BE2C (cell line): ENCODE data around the gene MEF2C.

Source experiments
- DNase-seq: peaks from one replicate; pipeline ENCODE4 v3.0.0-alpha.2; 2020
- H3K27me3 ChIP-seq: fragments of 250-450 bp; sonication (Bioruptor Pico); 2 replicates; pipeline ENCODE4 v1.5.1; 2020; ENCODE audit warnings: mild to moderate bottlenecking
- H3K36me3 ChIP-seq: fragments of 250-450 bp; sonication (Bioruptor Pico); 2 replicates; pipeline ENCODE4 v1.5.1; 2020; ENCODE audit warnings: mild to moderate bottlenecking
- H3K4me1 ChIP-seq: fragments of 250-450 bp; sonication (Bioruptor Pico); 2 replicates; pipeline ENCODE4 v1.5.1; 2020
- H3K4me3 ChIP-seq: 2 replicates; pipeline ENCODE4 v1.5.1; 2011; ENCODE audit warnings: low read depth, low read length
- H3K9me3 ChIP-seq: fragments of 250-450 bp; sonication (Bioruptor Pico); 2 replicates; pipeline ENCODE4 v1.5.1; 2020
- TF ChIP-seq, protein P1 (sequence below): IDR thresholded peaks from 2 replicates; pipeline ENCODE4 v1.5.1; 2012; ENCODE audit warnings: mild to moderate bottlenecking, low read depth, low read length

Gene MEF2C

GRCh38 chr5:88682881-88683361, 200.1 kb downstream of the MEF2C start:
- no peaks in the 10 kb centered on the region for H3K4me1 ChIP-seq
- no peaks in the 10 kb centered on the region for H3K36me3 ChIP-seq
- no peak overlapping the region for H3K4me3 ChIP-seq
- H3K27me3 ChIP-seq, result peaks cover 97% of the 10 kb centered on the region
- TF ChIP-seq, protein P1, sequence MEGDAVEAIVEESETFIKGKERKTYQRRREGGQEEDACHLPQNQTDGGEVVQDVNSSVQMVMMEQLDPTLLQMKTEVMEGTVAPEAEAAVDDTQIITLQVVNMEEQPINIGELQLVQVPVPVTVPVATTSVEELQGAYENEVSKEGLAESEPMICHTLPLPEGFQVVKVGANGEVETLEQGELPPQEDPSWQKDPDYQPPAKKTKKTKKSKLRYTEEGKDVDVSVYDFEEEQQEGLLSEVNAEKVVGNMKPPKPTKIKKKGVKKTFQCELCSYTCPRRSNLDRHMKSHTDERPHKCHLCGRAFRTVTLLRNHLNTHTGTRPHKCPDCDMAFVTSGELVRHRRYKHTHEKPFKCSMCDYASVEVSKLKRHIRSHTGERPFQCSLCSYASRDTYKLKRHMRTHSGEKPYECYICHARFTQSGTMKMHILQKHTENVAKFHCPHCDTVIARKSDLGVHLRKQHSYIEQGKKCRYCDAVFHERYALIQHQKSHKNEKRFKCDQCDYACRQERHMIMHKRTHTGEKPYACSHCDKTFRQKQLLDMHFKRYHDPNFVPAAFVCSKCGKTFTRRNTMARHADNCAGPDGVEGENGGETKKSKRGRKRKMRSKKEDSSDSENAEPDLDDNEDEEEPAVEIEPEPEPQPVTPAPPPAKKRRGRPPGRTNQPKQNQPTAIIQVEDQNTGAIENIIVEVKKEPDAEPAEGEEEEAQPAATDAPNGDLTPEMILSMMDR, result no peak
- no peaks in the 10 kb centered on the region for H3K9me3 ChIP-seq
- no peak for DNase-seq

- Histone ChIP-seq H3K27me3 (peaks cover 97% of the 10 kb centered on the region), H3K4me3 (no peak overlapping the region), H3K9me3 (no peaks in the 10 kb centered on the region), H3K4me1 (no peaks in the 10 kb centered on the region), H3K36me3 (no peaks in the 10 kb centered on the region)
- TF ChIP-seq, protein P1, result no peak
- no peak for DNase-seq
Measured at GRCh38 chr5:88682131-88682530, 200.9 kb downstream of the MEF2C start.

DNA sequence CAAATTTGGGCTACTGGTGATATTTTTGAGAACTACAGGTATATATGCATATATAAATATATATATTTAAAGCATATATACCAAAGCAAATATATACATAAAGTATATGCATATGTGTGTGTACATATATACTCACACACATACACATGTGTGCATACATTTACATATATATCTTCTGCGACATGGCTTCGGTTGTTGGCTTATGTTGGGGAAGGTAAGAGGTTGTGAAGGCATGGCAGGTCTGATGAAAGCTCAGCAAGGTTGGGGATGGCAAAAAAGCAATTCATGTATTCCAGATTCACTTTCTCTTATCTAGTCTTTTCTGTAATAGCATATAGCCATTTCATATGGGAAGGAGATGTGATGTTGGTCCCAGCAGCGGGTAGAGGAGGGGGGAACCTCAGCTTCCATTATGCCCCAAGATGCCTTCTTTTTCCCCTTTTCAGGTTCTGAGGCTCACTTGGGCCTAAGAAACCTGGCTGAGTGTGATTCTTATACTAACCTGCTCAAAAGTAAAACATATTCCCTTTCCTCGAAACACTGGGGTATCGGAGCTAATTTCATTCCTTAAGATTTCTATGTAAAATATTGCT, 201.7 kb downstream of the MEF2C start:
- Histone ChIP-seq H3K9me3 (no peaks in the 10 kb centered on the region), H3K4me1 (no peaks in the 10 kb centered on the region), H3K27me3 (peaks cover 97% of the 10 kb centered on the region), H3K36me3 (no peaks in the 10 kb centered on the region), H3K4me3 (no peak overlapping the region)
- TF ChIP-seq, protein P1, result no peak
- DNase-seq, result no peak

GRCh38 chr5:88680253-88681132, 202.5 kb downstream of the MEF2C start:
- DNase-seq, result peak; percentile 80
- TF ChIP-seq, protein P1, result peak; percentile 82
- H3K27me3 ChIP-seq, result peaks cover 97% of the 10 kb centered on the region
- peak overlapping the region; percentile 37 for H3K4me3 ChIP-seq
- no peaks in the 10 kb centered on the region for H3K9me3 ChIP-seq
- H3K36me3 ChIP-seq, result no peaks in the 10 kb centered on the region
- no peaks in the 10 kb centered on the region for H3K4me1 ChIP-seq

GRCh38 chr5:88679638-88680037, 203.3 kb downstream of the MEF2C start:
- H3K27me3 ChIP-seq, result peaks cover 97% of the 10 kb centered on the region
- TF ChIP-seq, protein P1, result no peak
- H3K9me3 ChIP-seq, result no peaks in the 10 kb centered on the region
- no peaks in the 10 kb centered on the region for H3K4me1 ChIP-seq
- DNase-seq, result no peak
- H3K36me3 ChIP-seq, result no peaks in the 10 kb centered on the region
- no peak overlapping the region for H3K4me3 ChIP-seq
